SK-N-MC (cell line): ENCODE results near the gene TMTC4.

ENCODE experiments used
- EZH2 ChIP-seq: fragments of 200-600 bp; sonication (generic); IDR thresholded peaks from one replicate; pipeline ENCODE4 v1.6.1; 2017; ENCODE audit warnings: antibody characterized with exemption
- FOXP2 ChIP-seq: optimal IDR thresholded peaks from 2 replicates; pipeline ENCODE3; 2011; ENCODE audit warnings: mild to moderate bottlenecking, moderate library complexity; ENCODE audit not compliant: insufficient read depth; ENCODE audit errors: extremely low read length, control extremely low read depth
- POLR2AphosphoS5 ChIP-seq: IDR thresholded peaks from 2 replicates; pipeline ENCODE4 v1.6.1; 2012; ENCODE audit warnings: mild to moderate bottlenecking, low read depth, low read length, borderline replicate concordance

DNA sequence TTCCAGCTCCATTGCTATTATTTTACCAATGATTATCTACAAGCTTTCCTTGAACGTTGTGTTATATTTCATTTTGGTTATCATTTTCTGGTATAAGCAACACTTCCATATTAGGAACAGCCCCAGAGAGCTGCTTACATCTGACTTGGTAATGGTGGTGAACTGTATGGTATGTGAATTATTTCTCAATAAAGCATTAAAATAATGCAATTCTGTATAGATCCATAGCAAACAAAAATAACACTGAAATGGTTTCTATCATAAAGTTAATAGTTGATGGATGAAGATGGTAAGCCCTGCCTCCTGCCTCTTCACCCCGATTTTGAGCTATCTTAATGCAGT is 113.5 kb downstream of the TMTC4 start:
- TF ChIP-seq POLR2AphosphoS5: no peak
- no peak for TF ChIP-seq EZH2
- TF ChIP-seq FOXP2: no peak
